NCI-H1417 (cell line): Measurements from ENCODE around the gene GGT5.
"Not testable (repeated sequence)": the region's sequence is repeated elsewhere in the genome, so short reads cannot be mapped to it uniquely, and the experiment has no call there.

Experiments
- DNase-seq, 3 experiments: peaks; one replicate each; lab custom pipeline; 2025; lab: John Stamatoyannopoulos, UW

Gene GGT5

GRCh38 chr22:24245030-24245431 lies at the start of gene GGT5:
TSS of gene GGT5 (minus strand) at chr22:24245082. CDS start at chr22:24244725, 357 bp downstream.
- not testable (repeated sequence) for DNase-seq

- not testable (repeated sequence) for DNase-seq
These were observed 47.4 kb upstream of the GGT5 start for GRCh38 chr22:24292202-24292830.

- no peak for DNase-seq
These were observed 46.8 kb upstream of the GGT5 start for GRCh38 chr22:24291515-24292201.

- DNase-seq, result no peak
These were observed 45.6 kb upstream of the GGT5 start for GRCh38 chr22:24290459-24290858.

- no peak for DNase-seq
These were observed 44.9 kb upstream of the GGT5 start for GRCh38 chr22:24289741-24290163.

- DNase-seq, result no peak
These were observed 44.2 kb upstream of the GGT5 start for GRCh38 chr22:24289114-24289513.

- DNase-seq, result not testable (repeated sequence)
These were observed 42.9 kb upstream of the GGT5 start for GRCh38 chr22:24287801-24288200.

- DNase-seq, result not testable (repeated sequence)
These were observed 42.3 kb upstream of the GGT5 start for GRCh38 chr22:24287212-24287611.

- DNase-seq, result no peak
These were observed 40.4 kb upstream of the GGT5 start for GRCh38 chr22:24285245-24285644.

- no peak for DNase-seq
These were observed 39.9 kb upstream of the GGT5 start for GRCh38 chr22:24284747-24285203.

- DNase-seq, result no peak
These were observed 37.5 kb upstream of the GGT5 start for GRCh38 chr22:24282401-24282800.

- not testable (repeated sequence) for DNase-seq
These were observed 35.5 kb upstream of the GGT5 start for GRCh38 chr22:24280363-24280762.

GRCh38 chr22:24274696-24275405 lies 30.0 kb upstream of the GGT5 start:
- peak in 1 of 3 experiments; percentile 2 for DNase-seq

- not testable (repeated sequence) for DNase-seq
These were observed 29.0 kb upstream of the GGT5 start for GRCh38 chr22:24273906-24274305.

- DNase-seq, result not testable (repeated sequence)
These were observed 28.1 kb upstream of the GGT5 start for GRCh38 chr22:24273031-24273430.

- DNase-seq, result peak in 2 of 3 experiments; percentile 18 to 54
These were observed 26.5 kb upstream of the GGT5 start for GRCh38 chr22:24271386-24271854.

- peak; percentile 80 to 93 (median 92) for DNase-seq
These were observed 25.9 kb upstream of the GGT5 start, which contains the start of gene SPECC1L for GRCh38 chr22:24270556-24271385. TSS of gene SPECC1L (plus strand) at chr22:24270831. CDS start at chr22:24302232, 31,401 bp downstream.

GRCh38 chr22:24266495-24266894 lies 21.6 kb upstream of the GGT5 start:
- DNase-seq, result not testable (repeated sequence)

- DNase-seq, result no peak
These were observed 20.9 kb upstream of the GGT5 start for GRCh38 chr22:24265734-24266133.

- not testable (repeated sequence) for DNase-seq
These were observed 19.5 kb upstream of the GGT5 start for GRCh38 chr22:24264329-24264896.

GRCh38 chr22:24263479-24263878 lies 18.6 kb upstream of the GGT5 start:
- not testable (repeated sequence) for DNase-seq
